GM23338 (cell line): ENCODE measurements around the gene EMILIN3. TPM values are rescaled to one million over a fixed set of nuclear protein-coding genes. Genes with fewer than 3 reads are reported as not detected.

Source experiments
- ATAC-seq: fragments of 200-7000 bp; cut with Tn5 transposase; 3 replicates; pipeline ENCODE4 v1.9.1; 2020
- DNase-seq: peaks from one replicate; pipeline ENCODE4 v3.0.0-alpha.2; 2015; ENCODE audit warnings: low spot score
- H2AFZ ChIP-seq: fragments of 200-600 bp; sonication (generic); 2 replicates; pipeline ENCODE4 v1.8.0; 2016; ENCODE audit warnings: antibody characterized with exemption, mild to moderate bottlenecking, moderate library complexity
- H3F3A ChIP-seq: fragments of 200-600 bp; sonication (generic); replicated peaks from 2 replicates; pipeline ENCODE4 v1.8.0; 2017; ENCODE audit warnings: antibody characterized with exemption, mixed run types, low read depth
- H3K27ac ChIP-seq: fragments of 200-600 bp; sonication (generic); 2 replicates; pipeline ENCODE4 v1.6.1; 2016; ENCODE audit warnings: low read depth
- H3K27me3 ChIP-seq: fragments of 200-600 bp; sonication (generic); 2 replicates; pipeline ENCODE4 v1.8.0; 2016; ENCODE audit warnings: mild to moderate bottlenecking, mixed run types, moderate library complexity; ENCODE audit not compliant: insufficient read depth
- H3K36me3 ChIP-seq: fragments of 200-600 bp; sonication (generic); 2 replicates; pipeline ENCODE4 v1.8.0; 2016; ENCODE audit warnings: mild to moderate bottlenecking; ENCODE audit not compliant: insufficient read depth
- H3K4me1 ChIP-seq: fragments of 200-600 bp; sonication (generic); 2 replicates; pipeline ENCODE4 v1.8.0; 2016; ENCODE audit warnings: mild to moderate bottlenecking, moderate library complexity; ENCODE audit not compliant: insufficient read depth
- H3K4me2 ChIP-seq: fragments of 200-600 bp; sonication (generic); 2 replicates; pipeline ENCODE4 v1.7.1; 2017; ENCODE audit warnings: mixed run types
- H3K4me3 ChIP-seq: fragments of 200-600 bp; sonication (generic); 2 replicates; pipeline ENCODE4 v1.6.1; 2016; ENCODE audit warnings: mixed run types
- H3K79me2 ChIP-seq: fragments of 200-600 bp; sonication (generic); replicated peaks from 2 replicates; pipeline ENCODE4 v1.8.0; 2017; ENCODE audit warnings: mild to moderate bottlenecking; ENCODE audit not compliant: insufficient read depth
- H3K9me2 ChIP-seq: fragments of 200-600 bp; sonication (generic); 2 replicates; pipeline ENCODE4 v1.8.0; 2017; ENCODE audit not compliant: insufficient read depth
- H4K20me1 ChIP-seq: fragments of 200-600 bp; sonication (generic); replicated peaks from 2 replicates; pipeline ENCODE4 v1.8.0; 2017; ENCODE audit warnings: mild to moderate bottlenecking; ENCODE audit not compliant: insufficient read depth
- H3K27ac Mint-ChIP-seq: 2 replicates; pipeline ENCODE4 v1.8.0; 2020; ENCODE audit warnings: inconsistent platforms, mild to moderate bottlenecking, moderate library complexity, mixed read lengths
- H3K27me3 Mint-ChIP-seq: 3 replicates; pipeline ENCODE4 v1.8.0; 2022; ENCODE audit warnings: low read depth, mild to moderate bottlenecking, moderate library complexity, mixed read lengths, inconsistent platforms; ENCODE audit not compliant: insufficient read depth, poor library complexity
- H3K36me3 Mint-ChIP-seq: 3 replicates; pipeline ENCODE4 v1.8.0; 2021; ENCODE audit warnings: low read depth, mild to moderate bottlenecking, inconsistent platforms, moderate library complexity, mixed read lengths
- H3K4me1 Mint-ChIP-seq: 3 replicates; pipeline ENCODE4 v1.8.0; 2020; ENCODE audit warnings: mild to moderate bottlenecking, inconsistent platforms, mixed read lengths
- H3K4me3 Mint-ChIP-seq: 3 replicates; pipeline ENCODE4 v1.8.0; 2021; ENCODE audit warnings: moderate library complexity, mild to moderate bottlenecking, inconsistent platforms, mixed read lengths
- H3K9me3 Mint-ChIP-seq: 3 replicates; pipeline ENCODE4 v1.8.0; 2020; ENCODE audit warnings: moderate library complexity, mild to moderate bottlenecking, inconsistent platforms, mixed read lengths
- CREB1 ChIP-seq: fragments of 250-450 bp; sonication (Bioruptor Pico); IDR thresholded peaks from 2 replicates; pipeline ENCODE4 v1.5.0; 2020; ENCODE audit warnings: low read depth, mild to moderate bottlenecking, moderate library complexity
- EZH2 ChIP-seq: fragments of 200-600 bp; sonication (generic); IDR thresholded peaks from one replicate; pipeline ENCODE4 v1.8.0; 2017; ENCODE audit warnings: antibody characterized with exemption, mild to moderate bottlenecking, low read depth; ENCODE audit not compliant: unreplicated experiment
- EZH2phosphoT487 ChIP-seq: fragments of 200-600 bp; sonication (generic); IDR thresholded peaks from one replicate; pipeline ENCODE4 v1.8.1; 2018; ENCODE audit warnings: antibody characterized with exemption; ENCODE audit not compliant: unreplicated experiment
- JUNB ChIP-seq: IDR thresholded peaks from one replicate; pipeline ENCODE4 v1.6.1; 2016; ENCODE audit warnings: antibody characterized with exemption; ENCODE audit not compliant: unreplicated experiment
- NANOG ChIP-seq: IDR thresholded peaks from 2 replicates; pipeline ENCODE4 v1.6.1; 2016; ENCODE audit warnings: antibody characterized with exemption, borderline replicate concordance
- STAT1 ChIP-seq: IDR thresholded peaks from one replicate; pipeline ENCODE4 v1.6.1; 2016; ENCODE audit warnings: antibody characterized with exemption; ENCODE audit not compliant: unreplicated experiment
- ZNF114 ChIP-seq: fragments of 250-450 bp; sonication (Bioruptor Pico); IDR thresholded peaks from 2 replicates; pipeline ENCODE4 v1.5.0; 2020; ENCODE audit warnings: mild to moderate bottlenecking, moderate library complexity
- ZNF331 ChIP-seq: fragments of 250-450 bp; sonication (Bioruptor Pico); IDR thresholded peaks from 2 replicates; pipeline ENCODE4 v1.5.0; 2020; ENCODE audit warnings: low read depth, mild to moderate bottlenecking, moderate library complexity
- polyA plus RNA-seq: library from polyadenylated mRNA; unstranded; fragments of >200 nt; fragmentation: Nextera tagmentation; extraction: Ambion mirVana; gene quantifications from 2 replicates; pipeline ENCODE4 v1.2.1, GENCODE V29; 2016
- total RNA-seq: library from RNA; depleted of rRNA; stranded (reverse); fragments of >200 nt; shearing (Covaris generic); gene quantifications from 2 replicates; pipeline ENCODE4 v1.2.3, GENCODE V29; 2014
- TF ChIP-seq, protein P1 (sequence below): IDR thresholded peaks from one replicate; pipeline ENCODE4 v1.6.1; 2018; ENCODE audit warnings: antibody characterized with exemption; ENCODE audit not compliant: unreplicated experiment
- TF ChIP-seq, protein P2 (sequence below), 2 experiments: fragments of 200-600 bp in 1 of 2; sonication (generic) in 1 of 2; conservative IDR thresholded peaks; 2 replicates each; pipeline versions ENCODE4 v1.5.1 to v1.6.1; 2016 to 2017; ENCODE audit warnings: antibody characterized with exemption in 2 of 2, low read depth in 2 of 2, mild to moderate bottlenecking in 2 of 2, moderate library complexity in 1 of 2
- TF ChIP-seq, protein P3 (sequence below): IDR thresholded peaks from 2 replicates; pipeline ENCODE4 v1.6.1; 2016; ENCODE audit warnings: antibody characterized with exemption

Gene EMILIN3
- total and polyA plus RNA-seq, 2 experiments from 2014 or later, result 0.53 to 6.6 TPM

- Mint-ChIP-seq H3K9me3 (peaks cover 25% of the 10 kb centered on the region), H3K27me3 (peaks cover 11% of the 10 kb centered on the region), H3K36me3 (peaks cover 16% of the 10 kb centered on the region), H3K27ac (no peak overlapping the region), H3K4me1 (peaks cover 4% of the 10 kb centered on the region; the same call in 2 of the 3 replicates), H3K4me3 (no peak overlapping the region)
- Histone ChIP-seq H2AFZ (no peak overlapping the region), H3K36me3 (no peaks in the 10 kb centered on the region), H3K4me1 (no peaks in the 10 kb centered on the region), H4K20me1 (no peaks in the 10 kb centered on the region; the same call in 1 of the 2 replicates), H3K9me2 (no peaks in the 10 kb centered on the region), H3K4me2 (no peak overlapping the region), H3K79me2 (no peaks in the 10 kb centered on the region), H3K4me3 (no peak overlapping the region), H3K27ac (no peak overlapping the region), H3K27me3 (peaks cover 9% of the 10 kb centered on the region; the same call in 1 of the 2 replicates), H3F3A (no peaks in the 10 kb centered on the region)
- TF ChIP-seq CREB1 (CRISPR knock-in tag) (no peak), ZNF331 (no peak), STAT1 (no peak), EZH2phosphoT487 (no peak), EZH2 (no peak), ZNF114 (no peak), NANOG (no peak), JUNB (no peak)
- TF ChIP-seq, protein P1, sequence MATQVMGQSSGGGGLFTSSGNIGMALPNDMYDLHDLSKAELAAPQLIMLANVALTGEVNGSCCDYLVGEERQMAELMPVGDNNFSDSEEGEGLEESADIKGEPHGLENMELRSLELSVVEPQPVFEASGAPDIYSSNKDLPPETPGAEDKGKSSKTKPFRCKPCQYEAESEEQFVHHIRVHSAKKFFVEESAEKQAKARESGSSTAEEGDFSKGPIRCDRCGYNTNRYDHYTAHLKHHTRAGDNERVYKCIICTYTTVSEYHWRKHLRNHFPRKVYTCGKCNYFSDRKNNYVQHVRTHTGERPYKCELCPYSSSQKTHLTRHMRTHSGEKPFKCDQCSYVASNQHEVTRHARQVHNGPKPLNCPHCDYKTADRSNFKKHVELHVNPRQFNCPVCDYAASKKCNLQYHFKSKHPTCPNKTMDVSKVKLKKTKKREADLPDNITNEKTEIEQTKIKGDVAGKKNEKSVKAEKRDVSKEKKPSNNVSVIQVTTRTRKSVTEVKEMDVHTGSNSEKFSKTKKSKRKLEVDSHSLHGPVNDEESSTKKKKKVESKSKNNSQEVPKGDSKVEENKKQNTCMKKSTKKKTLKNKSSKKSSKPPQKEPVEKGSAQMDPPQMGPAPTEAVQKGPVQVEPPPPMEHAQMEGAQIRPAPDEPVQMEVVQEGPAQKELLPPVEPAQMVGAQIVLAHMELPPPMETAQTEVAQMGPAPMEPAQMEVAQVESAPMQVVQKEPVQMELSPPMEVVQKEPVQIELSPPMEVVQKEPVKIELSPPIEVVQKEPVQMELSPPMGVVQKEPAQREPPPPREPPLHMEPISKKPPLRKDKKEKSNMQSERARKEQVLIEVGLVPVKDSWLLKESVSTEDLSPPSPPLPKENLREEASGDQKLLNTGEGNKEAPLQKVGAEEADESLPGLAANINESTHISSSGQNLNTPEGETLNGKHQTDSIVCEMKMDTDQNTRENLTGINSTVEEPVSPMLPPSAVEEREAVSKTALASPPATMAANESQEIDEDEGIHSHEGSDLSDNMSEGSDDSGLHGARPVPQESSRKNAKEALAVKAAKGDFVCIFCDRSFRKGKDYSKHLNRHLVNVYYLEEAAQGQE, result no peak
- TF ChIP-seq, protein P2, sequence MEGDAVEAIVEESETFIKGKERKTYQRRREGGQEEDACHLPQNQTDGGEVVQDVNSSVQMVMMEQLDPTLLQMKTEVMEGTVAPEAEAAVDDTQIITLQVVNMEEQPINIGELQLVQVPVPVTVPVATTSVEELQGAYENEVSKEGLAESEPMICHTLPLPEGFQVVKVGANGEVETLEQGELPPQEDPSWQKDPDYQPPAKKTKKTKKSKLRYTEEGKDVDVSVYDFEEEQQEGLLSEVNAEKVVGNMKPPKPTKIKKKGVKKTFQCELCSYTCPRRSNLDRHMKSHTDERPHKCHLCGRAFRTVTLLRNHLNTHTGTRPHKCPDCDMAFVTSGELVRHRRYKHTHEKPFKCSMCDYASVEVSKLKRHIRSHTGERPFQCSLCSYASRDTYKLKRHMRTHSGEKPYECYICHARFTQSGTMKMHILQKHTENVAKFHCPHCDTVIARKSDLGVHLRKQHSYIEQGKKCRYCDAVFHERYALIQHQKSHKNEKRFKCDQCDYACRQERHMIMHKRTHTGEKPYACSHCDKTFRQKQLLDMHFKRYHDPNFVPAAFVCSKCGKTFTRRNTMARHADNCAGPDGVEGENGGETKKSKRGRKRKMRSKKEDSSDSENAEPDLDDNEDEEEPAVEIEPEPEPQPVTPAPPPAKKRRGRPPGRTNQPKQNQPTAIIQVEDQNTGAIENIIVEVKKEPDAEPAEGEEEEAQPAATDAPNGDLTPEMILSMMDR (conservative IDR thresholded peaks at IDR 0.05; ENCODE audit: low read depth in 2 of 2), result no peak
- TF ChIP-seq, protein P3, sequence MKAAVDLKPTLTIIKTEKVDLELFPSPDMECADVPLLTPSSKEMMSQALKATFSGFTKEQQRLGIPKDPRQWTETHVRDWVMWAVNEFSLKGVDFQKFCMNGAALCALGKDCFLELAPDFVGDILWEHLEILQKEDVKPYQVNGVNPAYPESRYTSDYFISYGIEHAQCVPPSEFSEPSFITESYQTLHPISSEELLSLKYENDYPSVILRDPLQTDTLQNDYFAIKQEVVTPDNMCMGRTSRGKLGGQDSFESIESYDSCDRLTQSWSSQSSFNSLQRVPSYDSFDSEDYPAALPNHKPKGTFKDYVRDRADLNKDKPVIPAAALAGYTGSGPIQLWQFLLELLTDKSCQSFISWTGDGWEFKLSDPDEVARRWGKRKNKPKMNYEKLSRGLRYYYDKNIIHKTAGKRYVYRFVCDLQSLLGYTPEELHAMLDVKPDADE, result no peak
- no peak for DNase-seq
- ATAC-seq, result no peak
Observed at GRCh38 chr20:41373931-41374920, 7.6 kb upstream of the EMILIN3 start.
